Occipital lobe (tissue), 2 donors: Measurements from ENCODE around the gene USP17L13. TPM values are rescaled to one million over a fixed set of nuclear protein-coding genes. Genes with fewer than 3 reads are reported as not detected.
"Not testable (repeated sequence)": the region's sequence is repeated elsewhere in the genome, so short reads cannot be mapped to it uniquely, and the experiment has no call there.

Source experiments
- DNase-seq: peaks from one replicate; lab custom pipeline; 2025; lab: John Stamatoyannopoulos, UW
- total RNA-seq: library from RNA; depleted of rRNA; stranded (reverse); fragments of >200 nt; gene quantifications from one replicate; pipeline ENCODE4 v1.2.3, GENCODE V29; 2014

Gene USP17L13
- total RNA-seq, result not detected

- not testable (repeated sequence) for DNase-seq
Measured at GRCh38 chr4:9224596-9224995, at the start of gene USP17L13. TSS of gene USP17L13 (plus strand) at chr4:9224896. CDS start at chr4:9224896, 0 bp downstream.

GRCh38 chr4:9210357-9210756, 14.3 kb upstream of the USP17L13 start, which contains the start of gene USP17L10:
TSS of gene USP17L10 (plus strand) at chr4:9210657. CDS start at chr4:9210657, 0 bp downstream.
- DNase-seq, result not testable (repeated sequence)

- not testable (repeated sequence) for DNase-seq
Measured at GRCh38 chr4:9214701-9215100, 10.0 kb upstream of the USP17L13 start.

- DNase-seq, result not testable (repeated sequence)
Measured at GRCh38 chr4:9215105-9215504, 9.6 kb upstream of the USP17L13 start, which contains the start of gene USP17L11. TSS of gene USP17L11 (plus strand) at chr4:9215405. CDS start at chr4:9215405, 0 bp downstream.

GRCh38 chr4:9219852-9220251, 4.8 kb upstream of the USP17L13 start, which contains the start of gene USP17L12:
TSS of gene USP17L12 (plus strand) at chr4:9220152. CDS start at chr4:9220152, 0 bp downstream.
- not testable (repeated sequence) for DNase-seq

- not testable (repeated sequence) for DNase-seq
Measured at GRCh38 chr4:9230249-9230648, 5.6 kb downstream of the USP17L13 start.

- DNase-seq, result not testable (repeated sequence)
Measured at GRCh38 chr4:9234085-9234484, 9.4 kb downstream of the USP17L13 start, which contains the start of gene USP17L15. TSS of gene USP17L15 (plus strand) at chr4:9234385. CDS start at chr4:9234385, 0 bp downstream.

- DNase-seq, result not testable (repeated sequence)
Measured at GRCh38 chr4:9238461-9238860, 13.8 kb downstream of the USP17L13 start.

- DNase-seq, result not testable (repeated sequence)
Measured at GRCh38 chr4:9243579-9243978, 18.9 kb downstream of the USP17L13 start, which contains the start of gene USP17L17. TSS of gene USP17L17 (plus strand) at chr4:9243879. CDS start at chr4:9243879, 0 bp downstream.

GRCh38 chr4:9247953-9248680, 23.4 kb downstream of the USP17L13 start, which contains the start of gene USP17L18:
TSS of gene USP17L18 (plus strand) at chr4:9248630. CDS start at chr4:9248630, 0 bp downstream.
- DNase-seq, result not testable (repeated sequence)

- DNase-seq, result not testable (repeated sequence)
Measured at GRCh38 chr4:9253078-9253477, 28.4 kb downstream of the USP17L13 start, which contains the start of gene USP17L19. TSS of gene USP17L19 (plus strand) at chr4:9253378. CDS start at chr4:9253378, 0 bp downstream.

- not testable (repeated sequence) for DNase-seq
Measured at GRCh38 chr4:9257824-9258223, 33.1 kb downstream of the USP17L13 start, which contains the start of gene USP17L20. TSS of gene USP17L20 (plus strand) at chr4:9258124. CDS start at chr4:9258124, 0 bp downstream.

GRCh38 chr4:9262572-9262971, 37.9 kb downstream of the USP17L13 start, which contains the start of gene USP17L21:
TSS of gene USP17L21 (plus strand) at chr4:9262872. CDS start at chr4:9262872, 0 bp downstream.
- not testable (repeated sequence) for DNase-seq

GRCh38 chr4:9267319-9267718, 42.6 kb downstream of the USP17L13 start, which contains the start of gene USP17L22:
TSS of gene USP17L22 (plus strand) at chr4:9267619. CDS start at chr4:9267619, 0 bp downstream.
- not testable (repeated sequence) for DNase-seq

GRCh38 chr4:9271719-9272118, 47.0 kb downstream of the USP17L13 start:
- DNase-seq, result not testable (repeated sequence)

Other genes with a start within 250 kb of the USP17L13 start
- gene FAM90A26, start 54.5 kb upstream of the USP17L13 start, total RNA-seq, result not detected
- not detected for gene USP17L10, start 14.2 kb upstream of the USP17L13 start, total RNA-seq
- not detected for gene USP17L11, start 9.5 kb upstream of the USP17L13 start, total RNA-seq
- not detected for gene USP17L12, start 4.7 kb upstream of the USP17L13 start, total RNA-seq
- gene USP17L15, start 9.5 kb downstream of the USP17L13 start, total RNA-seq, result not detected
- gene USP17L17, start 19.0 kb downstream of the USP17L13 start, total RNA-seq, result not detected
- not detected for gene USP17L18, start 23.7 kb downstream of the USP17L13 start, total RNA-seq
- gene USP17L19, start 28.5 kb downstream of the USP17L13 start, total RNA-seq, result not detected
- not detected for gene USP17L20, start 33.2 kb downstream of the USP17L13 start, total RNA-seq
- gene USP17L21, start 38.0 kb downstream of the USP17L13 start, total RNA-seq, result not detected
- gene USP17L22, start 42.7 kb downstream of the USP17L13 start, total RNA-seq, result not detected
- gene USP17L24, start 100.3 kb downstream of the USP17L13 start, total RNA-seq, result not detected
- gene USP17L25, start 105.0 kb downstream of the USP17L13 start, total RNA-seq, result not detected
- gene USP17L26, start 109.8 kb downstream of the USP17L13 start, total RNA-seq, result not detected
- gene USP17L5, start 114.5 kb downstream of the USP17L13 start, total RNA-seq, result not detected
- gene USP17L27, start 119.3 kb downstream of the USP17L13 start, total RNA-seq, result not detected
- not detected for gene USP17L28, start 124.0 kb downstream of the USP17L13 start, total RNA-seq
- not detected for gene USP17L29, start 128.7 kb downstream of the USP17L13 start, total RNA-seq
- not detected for gene USP17L30, start 138.2 kb downstream of the USP17L13 start, total RNA-seq
- gene DEFB131A, start 219.5 kb downstream of the USP17L13 start, total RNA-seq, result not detected